GM18517 (cell line): ENCODE data around the gene LKAAEAR1.

Source experiments
- ATAC-seq: cut with Tn5 transposase; IDR thresholded peaks from one replicate; pipeline ENCODE4 v1.9.1; 2021; ENCODE audit warnings: mild to moderate bottlenecking, moderate library complexity; ENCODE audit not compliant: unreplicated experiment

Gene LKAAEAR1

DNA sequence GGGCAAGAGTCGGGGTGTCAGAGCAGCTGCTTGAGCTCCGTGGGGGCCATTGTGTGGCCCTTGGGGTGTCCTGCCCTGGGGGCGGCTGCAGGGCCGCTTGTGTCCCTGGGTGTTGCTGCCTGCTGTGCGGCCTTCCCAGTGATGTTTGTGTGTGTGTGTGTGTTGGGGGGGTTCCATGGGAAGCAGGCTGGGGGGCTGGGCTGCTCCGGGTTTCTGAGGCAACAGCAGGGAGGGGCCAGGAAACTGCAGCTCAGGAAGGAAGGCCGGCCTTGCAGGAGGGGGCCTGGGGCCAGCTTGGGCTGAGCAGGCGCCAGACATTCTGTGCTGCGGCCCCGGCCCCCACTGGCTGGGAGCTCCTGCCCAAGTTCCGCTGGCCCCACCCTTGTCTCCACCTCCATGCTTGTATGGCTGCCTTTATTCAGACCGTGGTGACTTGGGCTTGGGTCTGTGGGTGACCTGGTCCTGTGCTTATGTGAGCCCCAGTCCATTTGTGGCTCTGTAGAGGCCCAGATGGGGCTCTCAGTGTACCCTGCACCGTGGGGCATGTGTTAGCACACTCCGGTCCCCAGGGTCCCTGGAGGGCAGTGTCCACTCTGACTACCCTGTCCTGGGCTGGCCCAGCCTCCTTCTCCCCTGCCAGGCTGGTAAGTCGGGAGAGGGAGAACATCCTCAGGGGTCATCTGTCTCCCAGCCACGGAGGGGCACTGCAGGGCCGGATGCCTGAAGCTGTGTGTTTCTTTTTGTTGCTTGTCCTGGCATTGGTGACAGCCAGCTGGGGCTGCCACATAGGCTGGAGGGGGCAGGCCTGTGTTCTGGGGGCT lies 30.1 kb downstream of the LKAAEAR1 start:
- no peak for ATAC-seq

DNA sequence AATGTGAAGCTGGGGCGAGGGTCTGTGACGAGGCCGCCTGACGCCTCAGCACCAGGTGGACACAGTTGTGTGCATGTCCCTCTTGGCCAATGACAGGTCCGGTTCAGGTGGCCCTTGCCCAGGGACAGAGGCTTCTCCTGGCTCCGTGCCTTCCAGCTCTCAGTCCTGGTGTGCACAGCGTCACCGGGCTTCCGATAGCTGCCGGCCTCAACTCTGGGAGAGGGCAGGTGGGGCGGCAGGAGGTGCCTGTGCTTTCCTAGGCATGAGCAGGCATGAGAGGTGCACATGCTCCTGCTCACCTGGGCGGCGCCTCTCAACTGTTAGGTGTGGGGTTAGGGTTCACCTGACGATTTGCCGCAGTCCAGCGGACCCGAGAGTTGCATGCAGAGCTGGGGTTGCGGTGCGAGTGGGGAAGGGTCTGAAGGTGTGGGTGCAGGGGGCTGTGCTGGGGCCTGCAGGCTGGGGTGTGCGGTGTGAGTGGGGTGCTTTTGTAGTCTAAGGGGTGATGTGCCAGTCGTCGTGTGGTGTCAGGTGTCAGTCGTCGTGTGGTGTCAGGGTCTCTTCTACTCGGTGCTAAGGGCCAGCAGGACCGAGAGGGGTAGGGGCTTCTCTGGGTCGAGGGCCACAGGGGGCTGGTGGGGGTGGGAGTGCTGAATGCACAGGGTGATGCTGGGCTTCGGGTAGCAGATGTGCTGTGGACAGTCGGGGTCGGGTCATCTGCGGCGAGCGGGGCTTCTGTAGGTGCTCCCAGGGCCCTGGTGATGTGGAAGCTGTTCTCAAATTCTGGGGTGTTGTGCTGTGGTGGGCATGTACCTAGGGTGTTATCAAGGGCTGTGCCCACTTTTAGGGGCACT lies 31.0 kb downstream of the LKAAEAR1 start:
- ATAC-seq, result no peak

GRCh38 chr20:64052326-64052722 lies 31.9 kb downstream of the LKAAEAR1 start:
- no peak for ATAC-seq

DNA sequence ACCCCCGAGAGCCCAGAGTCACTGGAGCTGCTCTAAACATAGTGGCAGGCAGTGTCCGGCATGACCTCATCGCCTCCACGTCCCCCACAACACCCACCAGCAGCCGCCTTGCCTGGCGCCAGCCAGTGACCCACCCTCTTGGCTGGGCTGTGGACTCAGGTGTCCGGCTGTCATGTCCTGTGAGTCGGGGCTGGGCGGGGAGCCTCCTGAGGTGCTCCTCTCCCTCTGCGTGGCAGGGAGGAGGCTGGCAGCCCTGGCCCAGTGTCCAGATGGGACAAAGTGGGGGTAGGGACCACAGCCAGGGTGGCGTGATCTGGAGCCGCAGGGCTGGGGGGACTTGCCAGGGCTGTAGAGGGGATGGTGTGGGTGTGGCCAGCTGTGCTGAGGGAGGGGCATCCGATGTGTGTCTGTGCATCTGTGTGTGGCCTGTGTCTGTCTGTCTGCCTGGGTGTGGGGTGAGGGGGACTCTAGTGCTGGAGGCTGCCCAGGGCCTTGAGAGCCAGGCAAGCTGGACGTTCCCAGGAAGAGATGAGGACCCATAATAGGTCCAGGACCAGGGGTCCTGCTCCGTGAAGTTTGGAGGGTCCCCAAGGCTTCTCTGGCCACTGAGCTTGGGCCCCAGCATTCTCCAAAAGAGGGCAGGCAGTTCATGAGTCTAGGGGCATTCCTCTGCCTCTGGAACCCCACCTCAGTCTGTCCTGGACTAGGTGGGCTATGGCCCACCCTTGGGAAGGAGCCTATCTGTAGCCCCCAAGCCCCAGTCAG lies 32.5 kb downstream of the LKAAEAR1 start:
- no peak for ATAC-seq

DNA sequence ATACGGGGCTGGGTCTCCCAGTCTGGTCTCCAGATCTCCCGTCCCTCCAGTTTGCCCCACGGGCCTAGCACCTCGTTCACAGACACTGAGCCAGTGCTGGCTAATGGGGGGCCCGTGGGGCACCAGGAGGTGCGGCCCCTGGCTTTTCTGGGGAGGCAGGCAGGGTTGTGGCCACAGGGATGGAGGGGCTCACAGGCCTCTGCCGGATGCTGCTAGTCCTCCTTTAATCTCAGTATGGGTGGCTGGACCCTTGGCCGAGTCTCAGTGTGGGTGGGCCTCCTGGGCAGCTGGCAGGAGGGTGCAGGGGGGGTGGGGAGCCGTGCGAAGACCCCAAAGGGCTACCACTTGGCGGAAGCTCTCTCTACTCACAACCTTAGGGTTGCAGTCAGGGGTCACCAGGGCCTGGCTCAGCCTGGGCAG lies 33.2 kb downstream of the LKAAEAR1 start:
- ATAC-seq, result no peak

- ATAC-seq, result no peak
These were observed 33.8 kb downstream of the LKAAEAR1 start for GRCh38 chr20:64050261-64051032.

DNA sequence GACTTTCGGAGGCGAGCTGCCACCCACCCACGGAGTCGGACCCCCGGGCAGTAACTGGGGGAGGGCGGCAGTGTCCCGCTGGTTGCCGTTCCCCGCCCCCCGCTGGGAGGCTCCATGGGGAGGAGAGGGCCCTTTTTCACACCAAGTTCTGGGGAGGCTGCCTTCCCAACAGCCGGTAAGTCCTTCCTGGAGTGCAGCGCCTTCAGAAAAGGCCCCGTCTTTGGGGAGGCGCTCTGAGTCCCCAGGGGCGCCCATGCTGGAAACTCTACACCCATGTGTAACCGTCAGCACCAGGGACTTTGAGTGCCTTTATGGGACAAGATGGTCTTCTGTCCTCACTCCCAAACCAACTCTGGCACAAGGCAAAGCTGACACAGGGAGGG lies 34.3 kb downstream of the LKAAEAR1 start:
- no peak for ATAC-seq

GRCh38 chr20:64049060-64049877 lies 34.9 kb downstream of the LKAAEAR1 start, which contains the start of gene SOX18:
SOX18 (minus strand) TSS chr20:64049639; CDS start chr20:64049516, 123 bp downstream.
- ATAC-seq, result no peak

DNA sequence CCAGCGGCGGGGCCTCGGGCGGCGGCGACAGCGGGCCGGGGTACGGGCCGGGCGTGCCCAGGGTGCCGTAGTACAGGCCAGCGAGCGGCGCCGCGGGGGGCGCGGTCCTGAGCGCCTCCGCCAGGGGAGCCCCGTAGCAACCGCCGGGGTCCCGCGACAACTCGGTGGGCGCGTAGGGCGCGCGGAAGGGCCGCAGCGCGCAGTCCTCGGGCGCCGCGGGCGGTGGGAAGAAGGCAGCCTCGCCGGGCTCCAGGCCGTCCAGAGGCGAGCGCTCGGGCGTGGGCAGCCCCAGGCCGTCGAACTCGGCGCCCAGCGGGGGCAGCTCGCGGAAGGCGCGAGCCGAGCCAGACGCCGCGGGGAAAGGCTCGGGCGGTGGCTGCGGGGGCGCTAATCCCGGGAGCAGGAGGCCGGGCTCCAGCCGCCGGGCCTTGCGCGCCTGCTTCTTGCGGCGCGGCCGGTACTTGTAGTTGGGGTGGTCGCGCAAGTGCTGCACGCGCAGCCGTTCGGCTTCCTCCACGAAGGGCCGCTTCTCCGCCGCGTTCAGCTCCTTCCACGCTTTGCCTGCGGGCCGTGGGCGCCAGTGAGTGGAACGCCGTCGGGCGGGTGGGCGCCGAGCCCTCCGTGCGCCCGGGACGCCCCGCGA lies 35.7 kb downstream of the LKAAEAR1 start:
- ATAC-seq, result no peak

DNA sequence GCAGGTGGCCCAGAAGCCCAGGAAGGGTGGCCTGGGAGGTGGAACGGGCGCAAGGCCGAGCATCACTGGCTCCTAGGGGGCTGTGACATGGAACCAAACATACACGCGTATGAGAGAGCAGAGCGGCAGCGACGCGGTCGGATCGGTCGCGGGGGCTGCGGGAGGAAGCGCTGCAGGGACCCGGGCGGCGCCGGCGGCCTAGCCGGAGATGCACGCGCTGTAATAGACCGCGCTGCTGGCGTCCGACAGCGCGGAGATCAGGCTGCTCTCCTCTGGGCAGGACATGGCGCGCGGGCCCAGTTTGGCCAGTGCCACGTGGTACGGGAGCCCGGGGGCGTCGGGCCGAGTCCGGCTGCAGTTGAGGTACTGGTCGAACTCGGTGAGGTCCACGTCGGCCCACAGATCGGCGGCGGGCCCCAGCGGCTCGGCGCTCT lies 36.2 kb downstream of the LKAAEAR1 start:
- no peak for ATAC-seq

DNA sequence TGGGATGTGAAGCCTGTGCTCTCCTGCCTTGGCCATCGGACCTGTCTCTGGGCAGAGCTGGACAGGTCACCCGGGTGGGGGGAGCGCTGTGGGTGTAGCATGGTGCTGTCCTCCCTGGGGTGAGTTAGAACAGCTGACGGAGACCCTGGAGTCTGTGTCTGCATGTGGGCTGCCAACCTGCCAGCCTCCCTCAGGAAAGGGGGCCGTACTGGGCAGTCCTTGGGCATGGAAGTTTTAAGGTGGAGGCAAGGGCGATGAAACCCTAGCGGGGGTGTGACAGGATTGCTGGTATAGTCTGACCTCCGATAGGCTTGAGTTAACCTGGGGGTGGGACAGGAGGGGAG lies 37.2 kb downstream of the LKAAEAR1 start:
- no peak for ATAC-seq

- ATAC-seq, result no peak
These were observed 38.7 kb downstream of the LKAAEAR1 start for GRCh38 chr20:64045346-64046011.

GRCh38 chr20:64044484-64045247 lies 39.5 kb downstream of the LKAAEAR1 start:
- no peak for ATAC-seq

DNA sequence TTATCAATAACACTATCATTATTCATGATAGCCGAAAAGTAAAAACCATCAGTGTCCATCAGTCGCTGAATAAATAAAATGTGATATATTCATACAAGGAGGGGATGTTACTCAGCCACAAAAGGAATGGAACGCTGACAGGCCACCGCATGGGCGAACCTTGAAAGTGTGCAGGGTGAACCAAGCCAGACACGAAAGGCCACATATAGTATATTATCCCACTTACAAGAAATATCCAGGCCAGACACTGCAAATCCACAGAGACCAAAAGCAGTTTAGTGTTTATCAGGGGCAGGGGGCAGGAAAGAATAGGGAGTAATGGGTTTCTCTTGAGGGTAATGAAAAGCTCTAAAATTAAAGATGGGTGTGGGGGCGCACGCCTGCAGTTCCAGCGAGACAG lies 40.4 kb downstream of the LKAAEAR1 start:
- ATAC-seq, result no peak

DNA sequence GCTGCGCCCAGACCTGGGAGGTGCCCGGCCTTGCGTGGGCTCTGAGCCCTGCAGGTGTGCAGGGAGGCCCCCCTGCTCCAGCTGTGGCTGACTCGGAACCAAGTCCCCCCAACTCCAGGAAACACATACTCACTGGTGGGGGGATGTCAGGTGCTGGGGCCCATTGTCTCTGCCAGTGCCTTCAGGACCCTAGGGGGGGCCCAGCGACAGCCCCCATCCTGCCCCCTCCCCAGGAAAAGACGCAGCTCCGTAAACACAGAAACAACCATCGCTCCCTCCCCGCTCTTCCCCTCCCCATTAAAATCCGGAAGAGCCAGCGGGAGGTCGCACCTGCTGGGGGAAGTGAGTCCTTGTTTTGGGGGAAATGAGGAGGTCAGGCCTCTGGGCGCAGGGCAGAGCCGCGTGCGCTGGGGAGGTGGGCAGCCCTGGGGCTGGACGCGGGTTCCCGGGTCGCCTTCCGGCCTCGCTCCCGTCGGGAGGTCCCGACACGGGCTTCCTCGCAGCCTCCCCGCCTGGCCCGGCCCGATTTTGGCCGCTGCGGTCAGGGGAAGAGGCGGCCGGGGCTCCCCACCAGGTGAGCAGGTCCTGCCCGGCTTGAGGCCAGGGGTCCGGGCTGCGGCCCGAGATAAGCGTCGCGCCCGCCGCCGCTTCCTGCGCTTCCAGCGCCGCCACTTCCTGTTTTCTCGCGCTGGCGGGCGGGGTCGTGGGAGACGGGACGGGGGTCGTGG lies 42.0 kb downstream of the LKAAEAR1 start:
- no peak for ATAC-seq

- ATAC-seq, result no peak
These were observed 42.5 kb downstream of the LKAAEAR1 start for GRCh38 chr20:64041781-64042053.

DNA sequence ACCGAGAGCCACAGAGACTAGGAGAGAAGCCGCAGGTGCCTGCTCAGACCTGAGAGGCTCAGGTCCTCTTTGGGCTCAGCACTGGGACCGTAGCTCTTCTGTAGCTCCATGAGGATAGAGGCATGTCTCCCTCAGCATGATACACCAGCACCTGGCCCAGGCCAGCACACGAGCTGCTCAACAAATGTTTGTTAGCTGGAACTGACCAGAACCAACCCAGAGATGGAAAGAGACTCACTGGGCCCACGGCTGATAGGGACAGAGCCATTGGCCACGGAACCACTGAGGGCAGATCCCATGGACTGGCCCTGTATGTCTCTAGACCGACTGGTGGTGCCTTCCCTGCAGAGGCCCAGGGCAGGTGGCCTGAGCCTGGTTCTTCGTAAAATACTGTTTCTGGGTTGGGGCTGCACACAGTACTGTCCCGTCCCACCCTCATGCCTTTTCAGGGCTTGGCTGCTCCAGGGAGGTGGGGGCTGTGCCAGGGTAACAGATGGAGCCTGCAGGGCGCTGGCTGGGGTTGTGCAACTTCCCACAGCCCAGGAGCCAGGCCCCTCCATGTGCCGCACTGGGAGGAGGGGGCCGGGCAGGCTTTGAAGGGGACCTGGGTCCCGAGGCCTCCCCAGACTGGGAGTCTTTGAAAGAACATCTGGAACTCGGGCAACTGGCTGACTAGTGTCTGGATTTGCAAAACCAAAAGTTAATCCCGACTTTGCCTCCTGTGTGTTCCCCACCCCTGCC lies 43.0 kb downstream of the LKAAEAR1 start:
- ATAC-seq, result no peak
